Ectodermal cell (in vitro differentiated cells): ENCODE measurements around the gene CRELD2. TPM values are rescaled to one million over a fixed set of nuclear protein-coding genes. Genes with fewer than 3 reads are reported as not detected.

Experiments used
- H3K27ac ChIP-seq: 2 replicates; pipeline ENCODE4 v1.7.0; 2013; ENCODE audit warnings: mild to moderate bottlenecking, low read depth, low read length; ENCODE audit not compliant: insufficient read depth, poor library complexity, severe bottlenecking
- H3K27me3 ChIP-seq: 2 replicates; pipeline ENCODE4 v1.7.0; 2013; ENCODE audit warnings: mild to moderate bottlenecking, low read length; ENCODE audit not compliant: insufficient read depth, control insufficient read depth, poor library complexity, severe bottlenecking
- H3K36me3 ChIP-seq: one replicate; pipeline ENCODE4 v1.7.0; 2013; ENCODE audit warnings: low read length; ENCODE audit not compliant: control insufficient read depth, insufficient read depth
- H3K4me1 ChIP-seq: one replicate; pipeline ENCODE4 v1.7.0; 2013; ENCODE audit warnings: low read length; ENCODE audit not compliant: control insufficient read depth, insufficient read depth
- H3K4me3 ChIP-seq: 2 replicates; pipeline ENCODE4 v1.7.0; 2013; ENCODE audit warnings: low read depth, low read length, control low read depth; ENCODE audit not compliant: insufficient read depth
- H3K9me3 ChIP-seq: 2 replicates; pipeline ENCODE4 v1.7.0; 2013; ENCODE audit warnings: mild to moderate bottlenecking, low read length, moderate library complexity; ENCODE audit not compliant: control insufficient read depth
- WGBS, 2 experiments: methylation state at CpG; one replicate each; pipeline ENCODE4 v1.1.7; 2013; ENCODE audit warnings: missing lambda C conversion rate in 2 of 2; 5-methylcytosine and 5-hydroxymethylcytosine counted together
- polyA plus RNA-seq, 4 experiments: library from polyadenylated mRNA; stranded (reverse); fragments of 50-300 nt; gene quantifications; one replicate each; pipeline ENCODE4 v1.2.3, GENCODE V29; 2013

Gene CRELD2, protein sequence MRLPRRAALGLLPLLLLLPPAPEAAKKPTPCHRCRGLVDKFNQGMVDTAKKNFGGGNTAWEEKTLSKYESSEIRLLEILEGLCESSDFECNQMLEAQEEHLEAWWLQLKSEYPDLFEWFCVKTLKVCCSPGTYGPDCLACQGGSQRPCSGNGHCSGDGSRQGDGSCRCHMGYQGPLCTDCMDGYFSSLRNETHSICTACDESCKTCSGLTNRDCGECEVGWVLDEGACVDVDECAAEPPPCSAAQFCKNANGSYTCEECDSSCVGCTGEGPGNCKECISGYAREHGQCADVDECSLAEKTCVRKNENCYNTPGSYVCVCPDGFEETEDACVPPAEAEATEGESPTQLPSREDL
- 22.2 TPM for polyA plus RNA-seq (2013, experiment 1 of 4)
- 19.9 TPM for polyA plus RNA-seq (2013, experiment 2 of 4)
- polyA plus RNA-seq (2013, experiment 3 of 4): 20.3 TPM
- polyA plus RNA-seq (2013, experiment 4 of 4): 22.7 TPM

DNA sequence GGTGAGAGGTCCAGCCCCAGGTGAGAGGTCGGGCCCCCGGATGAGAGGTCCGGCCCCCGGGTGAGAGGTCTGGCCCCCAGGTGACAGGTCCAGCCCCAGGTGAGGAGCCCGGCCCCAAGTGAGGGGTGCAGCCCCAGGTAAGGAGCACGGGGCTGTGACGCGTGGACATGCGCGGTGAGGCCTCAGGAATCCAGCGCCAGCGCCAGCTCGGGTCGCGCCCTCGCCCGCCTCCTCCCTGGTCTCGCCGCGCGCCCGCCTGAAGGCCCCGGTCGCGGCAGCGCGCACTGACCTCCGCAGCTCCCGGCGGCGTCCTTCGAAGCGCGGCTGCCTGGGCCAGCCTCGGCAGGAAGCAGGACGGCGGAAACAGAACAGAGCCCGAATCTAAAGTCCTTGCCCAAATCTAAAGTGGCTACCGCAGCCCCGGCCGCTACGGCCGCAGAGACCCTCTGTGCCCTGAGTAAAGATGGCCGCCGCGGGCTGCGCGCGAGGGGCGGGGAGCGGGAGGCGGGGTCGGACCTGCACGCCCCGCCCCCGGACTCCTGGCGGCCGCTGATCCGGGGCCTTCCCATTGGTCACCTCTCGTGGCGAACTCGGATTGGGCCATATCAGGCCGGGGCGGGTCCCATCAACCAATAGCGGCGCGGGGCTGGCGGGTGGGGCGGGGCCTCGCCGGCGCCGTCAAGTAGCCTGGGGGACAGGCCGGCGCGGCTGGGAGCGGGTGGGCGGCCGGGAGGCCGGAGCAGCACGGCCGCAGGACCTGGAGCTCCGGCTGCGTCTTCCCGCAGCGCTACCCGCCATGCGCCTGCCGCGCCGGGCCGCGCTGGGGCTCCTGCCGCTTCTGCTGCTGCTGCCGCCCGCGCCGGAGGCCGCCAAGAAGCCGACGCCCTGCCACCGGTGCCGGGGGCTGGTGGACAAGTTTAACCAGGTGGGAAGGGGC, at the start of gene CRELD2, which contains the start of gene ALG12:
Gene CRELD2 (plus strand): TSS at position 661 of the 937 bp plus-strand sequence. CDS start 136 bp downstream, at position 797.
Gene ALG12 (minus strand): TSS at position 465 of the 937 bp plus-strand sequence. CDS start 4,673 bp downstream, outside the sequence.
- Histone ChIP-seq H3K9me3 (no peaks in the 10 kb centered on the region), H3K36me3 (no peaks in the 10 kb centered on the region), H3K27me3 (no peaks in the 10 kb centered on the region), H3K4me1 (peaks cover 4% of the 10 kb centered on the region), H3K4me3 (peak within 1 kb of the TSS; percentile 78), H3K27ac (peak within 1 kb of the TSS; percentile 91)
- WGBS, 2 experiments: 1% methylated on average over 103 of the region's 103 CpGs

DNA sequence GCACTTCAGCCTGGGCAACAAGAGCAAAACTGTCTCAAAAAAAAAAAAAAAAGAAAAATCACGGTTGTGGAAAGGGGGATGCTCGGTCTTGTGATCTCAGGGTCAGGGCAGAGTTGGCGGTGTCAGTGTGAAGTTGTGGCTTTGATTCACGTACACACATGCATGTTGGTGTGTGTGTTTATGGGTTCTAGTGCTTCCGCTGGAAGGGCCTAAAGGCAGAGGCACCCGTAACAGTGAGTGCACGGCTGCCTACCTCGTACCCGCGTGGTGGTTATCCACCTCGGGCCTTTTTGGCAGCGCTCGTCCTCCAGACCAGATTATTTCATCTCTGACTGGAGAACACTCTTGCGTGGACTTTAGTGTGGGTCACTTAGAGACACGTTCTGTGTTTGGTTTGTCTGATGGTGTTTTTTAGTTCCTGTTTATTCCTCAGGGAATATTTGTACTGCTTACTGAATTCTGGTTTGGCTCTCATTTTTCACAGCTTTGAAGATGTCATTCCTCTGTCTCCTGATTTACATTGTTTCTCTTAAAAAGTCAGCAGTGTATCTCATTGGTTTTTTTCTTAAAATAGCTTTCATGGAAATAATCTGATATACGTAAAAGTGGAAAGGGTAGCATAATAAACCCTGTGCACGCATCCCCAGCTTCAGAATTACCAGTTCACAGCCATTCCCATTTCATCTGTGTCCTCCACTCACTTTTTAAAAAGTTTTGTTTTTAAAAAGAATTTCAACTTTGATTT, 49.2 kb upstream of the CRELD2 start:
- H3K4me1 ChIP-seq: no peaks in the 10 kb centered on the region
- H3K27me3 ChIP-seq: no peaks in the 10 kb centered on the region
- no peak overlapping the region for H3K4me3 ChIP-seq
- no peak overlapping the region for H3K27ac ChIP-seq
- 94 to 95% methylated on average over 16 to 17 of the region's 17 CpGs for WGBS, 2 experiments
- peaks cover 11% of the 10 kb centered on the region for H3K36me3 ChIP-seq
- H3K9me3 ChIP-seq: no peaks in the 10 kb centered on the region

DNA sequence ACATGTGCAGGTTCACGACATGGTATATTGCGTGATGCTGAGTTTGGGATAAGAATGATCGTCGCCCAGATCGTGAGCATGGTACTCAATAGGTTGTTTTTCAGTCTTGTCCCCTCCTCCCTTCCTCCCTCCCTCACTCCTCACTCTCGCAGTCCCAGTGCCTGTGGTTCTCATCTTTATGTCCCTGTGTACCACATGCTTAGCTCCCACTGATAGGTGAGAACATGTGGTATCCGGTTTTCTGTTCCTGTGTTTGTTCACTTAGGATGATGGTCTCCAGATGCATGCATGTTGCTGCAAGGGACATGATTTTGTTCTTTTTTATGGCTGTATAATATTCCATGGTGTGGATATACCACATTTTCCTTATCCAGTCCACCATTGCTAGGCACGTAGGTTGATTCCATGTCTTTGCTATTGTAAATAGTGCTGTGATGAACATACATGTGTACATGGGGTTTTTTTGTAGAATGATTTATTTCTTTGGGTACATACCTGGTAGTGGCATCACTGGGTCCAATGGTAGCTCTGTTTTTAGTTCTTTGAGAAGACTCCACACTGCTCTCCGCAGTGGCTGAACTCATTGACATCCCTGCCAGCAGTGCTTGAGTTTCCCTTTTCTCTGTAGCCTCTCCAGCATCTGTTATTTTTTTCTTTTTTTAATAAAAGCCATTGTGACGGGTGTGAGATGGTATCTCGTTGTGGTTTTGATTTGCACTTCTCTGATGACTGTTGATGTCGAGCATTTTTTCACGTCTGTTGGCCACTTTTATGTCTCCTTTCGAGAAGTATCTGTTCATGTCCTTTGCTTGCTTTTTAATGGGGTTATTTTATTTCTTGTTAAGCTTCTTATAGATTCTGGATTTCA, 48.4 kb upstream of the CRELD2 start:
- H3K4me1 ChIP-seq: no peaks in the 10 kb centered on the region
- no peak overlapping the region for H3K4me3 ChIP-seq
- peaks cover 11% of the 10 kb centered on the region for H3K36me3 ChIP-seq
- H3K27ac ChIP-seq: no peak overlapping the region
- H3K27me3 ChIP-seq: no peaks in the 10 kb centered on the region
- WGBS, 2 experiments: 93 to 96% methylated on average over 14 of the region's 14 CpGs
- H3K9me3 ChIP-seq: no peaks in the 10 kb centered on the region

DNA sequence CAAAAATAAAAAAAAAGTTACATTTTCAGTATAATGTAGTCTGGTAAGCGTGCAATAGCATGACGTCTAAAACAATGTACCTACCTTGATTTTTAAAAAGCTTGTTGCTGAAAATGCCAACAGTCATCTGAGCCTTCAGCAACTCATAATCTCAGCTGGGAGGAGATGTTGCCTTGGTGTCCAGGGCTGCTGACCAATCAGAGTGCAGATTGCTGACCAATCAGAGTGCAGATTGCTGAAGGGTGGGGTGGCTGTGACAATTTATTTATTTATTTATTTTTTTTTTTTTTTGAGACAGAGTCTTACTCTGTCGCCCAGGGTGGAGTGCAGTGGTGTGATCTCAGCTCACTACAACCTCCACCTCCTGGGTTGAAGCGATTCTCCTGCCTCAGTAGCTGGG, 47.0 kb upstream of the CRELD2 start:
- H3K27ac ChIP-seq: no peak overlapping the region
- H3K4me1 ChIP-seq: no peaks in the 10 kb centered on the region
- peaks cover 11% of the 10 kb centered on the region for H3K36me3 ChIP-seq
- no peaks in the 10 kb centered on the region for H3K27me3 ChIP-seq
- no peaks in the 10 kb centered on the region for H3K9me3 ChIP-seq
- 96% methylated on average over 4 of the region's 4 CpGs for WGBS, 2 experiments
- H3K4me3 ChIP-seq: no peak overlapping the region

DNA sequence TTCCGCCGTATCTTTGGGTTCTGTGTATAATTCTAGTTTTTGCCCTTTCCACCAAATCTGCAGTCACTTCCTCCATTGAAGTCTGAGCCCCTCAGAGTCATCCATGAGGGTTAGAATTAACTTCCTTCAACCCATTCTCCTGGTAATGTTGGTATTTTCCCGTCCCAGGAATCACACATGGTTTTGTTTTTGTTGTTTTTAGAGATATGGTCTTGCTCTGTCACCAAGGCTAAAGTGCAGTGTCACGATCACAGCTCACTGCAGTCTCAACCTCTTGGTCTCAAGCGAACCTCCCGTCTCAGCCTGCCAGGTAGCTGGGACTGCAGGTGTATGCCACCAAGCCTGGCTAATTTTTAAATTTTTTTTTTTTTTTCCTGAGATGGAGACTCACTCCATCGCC, 46.1 kb upstream of the CRELD2 start:
- Histone ChIP-seq H3K36me3 (peaks cover 6% of the 10 kb centered on the region), H3K4me3 (no peak overlapping the region), H3K27ac (no peak overlapping the region), H3K9me3 (no peaks in the 10 kb centered on the region), H3K4me1 (no peaks in the 10 kb centered on the region), H3K27me3 (no peaks in the 10 kb centered on the region)
- 93 to 95% methylated on average over 7 of the region's 7 CpGs for WGBS, 2 experiments

DNA sequence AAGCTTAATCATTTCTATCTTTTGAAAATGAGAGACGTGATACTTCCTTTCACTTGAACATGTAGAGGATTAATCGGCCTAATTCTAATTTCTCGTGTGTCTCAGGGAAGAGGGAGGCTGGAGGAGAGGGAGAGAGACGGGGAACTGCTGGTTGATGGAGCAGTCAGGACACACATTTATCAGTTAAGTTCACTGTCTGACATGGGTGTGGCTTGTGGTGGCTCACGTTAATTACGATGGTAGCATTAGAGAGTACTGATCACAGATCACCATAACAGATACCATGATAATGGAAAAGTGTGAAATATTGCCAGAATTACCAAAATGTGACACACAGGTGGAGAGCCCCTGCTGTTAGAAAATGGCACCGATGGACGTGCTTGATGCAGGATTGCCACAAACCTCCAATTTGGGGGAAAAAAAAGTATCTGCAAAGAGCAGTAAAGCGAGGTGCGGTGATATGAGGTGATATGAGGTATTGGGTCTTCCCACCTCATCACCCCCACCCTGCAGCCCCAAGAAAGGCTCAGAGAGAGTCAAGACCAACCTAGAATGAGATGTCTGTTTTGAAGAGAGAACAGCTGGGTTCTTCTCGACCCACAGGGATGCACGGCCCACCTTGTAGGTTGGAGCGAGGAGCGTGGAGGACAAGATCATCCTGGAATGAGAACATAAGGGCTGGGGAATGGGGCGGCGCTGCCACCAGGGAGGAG, 45.0 kb upstream of the CRELD2 start:
- 94% methylated on average over 14 to 15 of the region's 16 CpGs for WGBS, 2 experiments
- Histone ChIP-seq H3K27me3 (no peaks in the 10 kb centered on the region), H3K9me3 (no peaks in the 10 kb centered on the region), H3K4me3 (no peak overlapping the region), H3K27ac (no peak overlapping the region), H3K36me3 (peaks cover 3% of the 10 kb centered on the region), H3K4me1 (no peaks in the 10 kb centered on the region)

DNA sequence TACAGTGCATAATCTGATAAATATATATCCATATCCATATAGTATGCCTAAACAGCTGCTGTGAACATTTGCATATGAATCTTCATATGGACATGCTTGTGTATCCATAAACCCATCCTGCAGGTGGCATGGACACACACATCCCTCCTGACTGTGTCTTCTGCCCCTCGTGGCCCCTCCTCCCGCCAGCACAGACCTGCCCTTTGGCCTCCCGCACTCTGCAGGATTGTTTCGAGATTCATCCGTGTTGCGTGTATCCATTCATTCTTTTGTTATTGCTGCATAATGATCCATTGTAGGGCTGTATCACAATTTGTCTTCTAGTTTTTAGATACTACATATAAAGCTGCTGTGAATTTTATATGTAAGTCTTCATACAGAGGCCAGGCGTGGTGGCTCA, 40.8 kb upstream of the CRELD2 start:
- Histone ChIP-seq H3K9me3 (no peaks in the 10 kb centered on the region), H3K27ac (no peak overlapping the region), H3K36me3 (peaks cover 3% of the 10 kb centered on the region), H3K27me3 (no peaks in the 10 kb centered on the region), H3K4me1 (no peaks in the 10 kb centered on the region), H3K4me3 (no peak overlapping the region)
- 97 to 98% methylated on average over 7 of the region's 7 CpGs for WGBS, 2 experiments

DNA sequence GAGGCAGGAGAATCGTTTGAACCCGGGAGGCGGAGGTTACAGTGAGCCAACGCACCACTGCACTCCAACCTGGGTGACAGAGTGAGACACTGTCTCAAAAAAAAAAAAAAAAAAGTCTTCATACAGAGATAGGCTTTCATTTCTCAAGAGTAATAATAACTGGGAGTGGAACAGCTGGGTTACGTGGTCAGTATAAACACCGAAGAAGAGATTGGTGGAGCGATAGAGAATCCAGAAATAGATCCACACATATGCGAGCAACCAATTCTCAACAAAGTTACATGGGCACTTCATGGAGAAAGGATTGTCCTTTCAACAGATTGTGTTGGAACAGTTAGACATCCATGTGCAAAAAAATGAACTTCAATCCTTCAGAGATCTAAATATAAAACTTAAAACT, 40.2 kb upstream of the CRELD2 start:
- no peak overlapping the region for H3K4me3 ChIP-seq
- H3K27ac ChIP-seq: no peak overlapping the region
- no peaks in the 10 kb centered on the region for H3K4me1 ChIP-seq
- H3K36me3 ChIP-seq: peaks cover 3% of the 10 kb centered on the region
- 96 to 97% methylated on average over 8 of the region's 8 CpGs for WGBS, 2 experiments
- H3K27me3 ChIP-seq: no peaks in the 10 kb centered on the region
- H3K9me3 ChIP-seq: no peaks in the 10 kb centered on the region

DNA sequence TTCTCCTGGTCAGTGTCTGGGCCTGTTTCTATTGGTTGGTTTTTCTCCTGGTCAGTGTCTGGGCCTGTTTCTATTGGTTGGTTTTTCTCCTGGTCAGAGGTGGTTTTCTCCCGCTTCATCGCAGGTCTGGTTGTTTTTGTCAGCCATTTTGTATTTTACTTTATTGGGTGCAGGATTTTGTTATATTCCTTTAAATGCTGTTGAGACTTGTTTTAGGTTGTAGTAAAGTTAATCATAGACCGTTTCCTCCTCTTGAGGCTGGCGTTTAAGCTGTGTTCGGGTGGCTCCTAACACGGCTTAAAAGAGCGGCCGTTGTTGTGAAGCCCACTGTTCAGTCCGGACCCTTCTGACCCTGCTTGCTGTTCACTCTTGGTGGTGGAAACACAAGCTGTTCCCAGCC, 38.6 kb upstream of the CRELD2 start:
- H3K4me3 ChIP-seq: no peak overlapping the region
- 89 to 91% methylated on average over 9 of the region's 9 CpGs for WGBS, 2 experiments
- peaks cover 14% of the 10 kb centered on the region for H3K36me3 ChIP-seq
- no peaks in the 10 kb centered on the region for H3K27me3 ChIP-seq
- no peak overlapping the region for H3K27ac ChIP-seq
- no peaks in the 10 kb centered on the region for H3K9me3 ChIP-seq
- H3K4me1 ChIP-seq: no peaks in the 10 kb centered on the region
